Activated T-cell treated with anti-CD3 and anti-CD28 coated beads, Interleukin-2, amount 50 U/mL, for 48 hours (primary cell): Measurements from ENCODE around the gene ASAP2.

Source experiments
- DNase-seq, 2 experiments: peaks; one replicate each; pipeline ENCODE4 v3.0.0-alpha.2; 2020

The ASAP2 gene

DNA sequence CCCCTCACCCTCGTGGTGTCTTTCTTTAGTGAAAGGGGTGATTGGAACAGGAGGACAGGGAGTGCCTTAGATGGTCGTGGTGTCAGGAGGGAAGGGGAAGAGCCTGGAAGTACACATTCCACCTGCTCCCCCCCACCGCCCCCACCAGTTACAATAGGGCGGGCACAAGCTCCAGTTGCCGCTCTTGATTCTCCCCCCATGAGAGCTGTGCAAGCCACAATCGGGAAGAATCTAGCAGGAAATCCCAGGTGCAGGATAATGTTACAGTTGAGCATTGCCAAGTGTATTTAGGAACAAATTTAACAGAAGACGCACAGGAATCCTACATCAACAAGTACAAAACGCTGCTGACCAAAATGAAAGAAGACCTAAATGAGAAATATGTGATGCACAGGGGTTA is 73.6 kb downstream of the ASAP2 start:
- no peak for DNase-seq

GRCh38 chr2:9281145-9281544 is 74.5 kb downstream of the ASAP2 start:
- DNase-seq: no peak

GRCh38 chr2:9282128-9283112 is 75.8 kb downstream of the ASAP2 start:
- no peak for DNase-seq

- DNase-seq: no peak
Measured at GRCh38 chr2:9284521-9285297, 78.1 kb downstream of the ASAP2 start.

GRCh38 chr2:9285385-9285920 is 78.8 kb downstream of the ASAP2 start:
- DNase-seq: no peak

DNA sequence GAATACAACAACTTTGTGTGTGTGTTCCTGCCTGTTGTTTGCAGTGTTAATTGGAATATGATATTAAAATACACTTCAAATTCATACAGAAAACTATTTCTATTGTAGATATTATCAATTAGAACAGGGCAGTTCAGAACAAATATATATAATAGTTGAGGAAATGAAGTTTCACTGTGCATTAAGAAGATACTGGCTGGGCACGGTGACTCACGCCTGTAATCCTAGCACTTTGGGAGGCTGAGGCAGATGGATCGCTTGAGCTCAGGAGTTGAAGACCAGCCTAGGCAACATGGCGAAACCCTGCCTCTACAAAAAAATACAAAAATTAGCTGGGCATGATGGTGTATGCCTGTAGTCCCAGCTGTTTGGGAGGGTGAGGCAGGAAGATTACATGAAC is 79.3 kb downstream of the ASAP2 start:
- DNase-seq: no peak

DNA sequence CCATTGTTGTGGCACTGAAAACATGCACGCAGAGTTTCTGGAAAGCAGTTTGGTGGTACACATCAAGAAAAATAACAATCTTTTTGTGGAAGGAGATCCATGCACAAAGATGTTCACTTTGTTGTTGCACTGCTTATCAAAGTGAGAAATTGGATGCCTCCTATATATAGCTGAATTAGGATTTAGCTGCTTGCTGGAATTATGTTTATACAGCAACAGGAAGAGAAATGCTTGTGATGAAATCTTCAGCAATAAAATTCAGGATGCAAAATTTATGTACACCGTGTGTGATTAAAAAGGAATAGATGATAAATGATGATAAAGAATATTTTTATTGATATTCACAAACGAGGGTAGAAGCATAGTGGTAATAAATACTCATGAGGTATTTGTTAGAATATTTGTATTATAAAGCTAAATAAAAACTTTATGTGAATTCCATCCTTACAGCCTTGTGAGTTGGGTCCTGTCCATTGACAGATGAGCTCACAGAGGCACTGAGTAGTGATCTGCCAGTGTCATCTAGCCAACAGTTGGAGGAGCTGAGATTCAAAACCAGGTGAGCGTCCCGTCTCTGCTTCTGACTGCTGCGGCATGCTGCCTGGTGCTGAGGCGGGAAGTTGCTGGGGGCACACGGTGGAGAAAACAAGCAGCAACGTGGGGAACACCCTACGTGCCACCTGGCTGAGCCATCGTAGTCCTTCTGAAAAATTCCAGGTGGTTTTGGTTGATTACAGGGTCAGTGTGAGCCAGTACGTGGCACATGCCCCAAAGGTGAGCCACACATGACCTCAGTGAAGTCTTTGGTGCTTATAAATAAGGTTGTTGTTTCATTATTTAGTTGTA is 80.2 kb downstream of the ASAP2 start:
- no peak for DNase-seq

DNA sequence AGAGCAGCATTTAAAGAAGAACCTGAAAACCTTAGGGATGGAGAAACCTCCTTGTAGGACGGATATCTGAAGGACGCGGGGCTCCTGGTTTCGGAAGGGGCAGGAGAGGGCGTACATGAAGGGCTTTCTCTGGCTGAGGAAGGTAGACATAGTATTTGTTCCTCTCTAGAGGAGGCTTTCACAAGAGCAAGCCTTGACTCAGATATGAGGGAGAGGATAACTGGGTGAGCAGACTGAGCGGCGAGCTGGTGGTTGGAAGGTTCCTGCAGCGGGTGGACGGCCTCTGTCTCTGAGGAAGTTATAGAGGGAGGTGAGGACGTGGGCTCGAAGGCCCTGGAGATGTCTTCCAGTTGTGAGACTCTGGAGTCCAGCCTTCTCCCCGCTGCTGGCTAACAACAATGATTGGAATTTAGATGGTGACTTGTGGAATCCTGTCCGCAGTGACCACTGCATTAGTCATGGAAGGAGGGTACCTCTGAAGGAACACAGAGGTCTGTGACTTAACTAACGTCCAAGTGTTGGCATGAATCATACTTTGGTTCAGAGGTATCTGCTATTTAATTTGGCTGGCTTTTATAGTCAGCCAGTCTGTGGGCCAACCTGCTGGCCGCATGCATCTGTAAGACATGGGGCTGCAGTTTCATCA is 80.9 kb downstream of the ASAP2 start:
- no peak for DNase-seq

- DNase-seq: no peak
Measured at GRCh38 chr2:9288233-9288632, 81.6 kb downstream of the ASAP2 start.

GRCh38 chr2:9288681-9289338 is 82.2 kb downstream of the ASAP2 start:
- no peak for DNase-seq

DNA sequence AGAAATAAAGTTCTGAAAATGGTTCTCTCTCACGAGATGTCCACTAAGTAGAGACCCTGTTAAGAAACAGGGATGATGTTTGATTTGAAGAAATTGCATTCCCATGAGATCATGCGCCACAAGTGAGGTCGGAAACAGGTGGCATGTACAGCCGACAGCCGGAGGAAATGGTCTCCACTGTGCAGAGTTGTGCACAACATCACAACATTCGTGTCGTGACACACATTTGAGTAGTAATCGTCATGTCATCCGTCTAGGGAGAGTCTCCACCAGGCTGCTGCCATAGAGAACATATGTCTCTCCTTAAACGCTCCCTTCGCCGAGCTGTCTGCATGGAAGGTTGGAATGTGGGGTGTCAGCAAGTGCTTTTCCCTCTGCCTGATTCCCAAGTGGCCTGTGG is 84.7 kb downstream of the ASAP2 start:
- no peak for DNase-seq

GRCh38 chr2:9291866-9292265 is 85.3 kb downstream of the ASAP2 start:
- DNase-seq: no peak

DNA sequence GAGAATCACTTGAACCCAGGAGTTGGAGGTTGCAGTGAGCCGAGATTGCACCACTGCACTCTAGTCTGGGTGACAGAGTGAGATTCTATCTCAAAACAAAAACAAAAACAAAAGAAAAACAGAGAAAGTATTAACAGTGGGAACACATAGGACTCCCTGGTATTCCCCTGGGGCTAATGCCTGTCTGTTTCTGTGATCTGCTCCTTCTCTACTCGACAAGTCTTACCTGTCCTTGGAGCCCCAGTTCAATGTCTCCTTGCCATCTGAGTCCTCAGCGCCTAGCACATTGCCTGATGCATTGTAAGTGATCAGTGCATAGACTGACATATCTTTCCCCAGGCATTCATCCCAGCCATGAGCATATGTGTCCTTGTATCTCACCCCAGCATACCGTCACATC is 85.8 kb downstream of the ASAP2 start:
- DNase-seq: no peak

GRCh38 chr2:9294764-9295163 is 88.2 kb downstream of the ASAP2 start:
- no peak for DNase-seq

- no peak for DNase-seq
Measured at GRCh38 chr2:9296559-9296958, 89.9 kb downstream of the ASAP2 start.

DNA sequence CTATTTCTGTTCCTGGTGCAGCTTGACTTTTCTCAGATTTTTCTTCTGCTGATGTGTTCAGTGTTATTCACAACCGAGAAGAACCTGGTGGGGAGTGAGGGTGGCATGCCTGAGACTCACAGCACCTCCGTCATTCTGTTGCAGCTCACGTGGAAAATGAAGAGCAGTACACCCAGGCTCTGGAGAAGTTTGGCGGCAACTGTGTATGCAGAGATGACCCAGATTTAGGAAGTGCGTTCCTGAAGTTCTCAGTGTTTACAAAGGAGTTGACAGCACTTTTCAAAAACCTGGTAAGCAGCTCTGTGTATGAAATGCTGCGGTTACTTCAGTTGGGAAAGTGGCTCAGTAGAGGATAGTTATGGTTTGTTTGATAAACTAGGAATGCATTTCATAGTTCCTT is 90.5 kb downstream of the ASAP2 start:
- no peak for DNase-seq

DNA sequence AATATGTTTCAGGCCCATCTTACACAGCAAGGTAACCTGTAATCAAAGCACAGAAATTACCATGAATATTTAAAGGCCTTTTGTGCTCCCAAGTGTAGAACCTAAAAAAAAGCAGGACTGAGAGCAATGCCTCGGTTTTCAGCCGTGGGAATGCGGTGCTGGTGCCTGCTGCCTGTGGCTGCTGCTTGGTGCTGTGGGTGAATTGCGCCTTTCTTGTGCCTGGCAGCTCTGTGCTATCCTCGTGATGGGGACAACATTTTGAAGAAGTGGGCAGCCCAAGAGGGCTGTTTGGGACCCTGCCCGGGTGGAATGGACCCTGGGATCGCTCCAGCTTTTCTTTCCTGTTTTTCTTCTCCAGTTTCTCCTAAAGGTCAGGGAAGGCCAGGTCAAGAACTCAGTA is 91.2 kb downstream of the ASAP2 start:
- no peak for DNase-seq

DNA sequence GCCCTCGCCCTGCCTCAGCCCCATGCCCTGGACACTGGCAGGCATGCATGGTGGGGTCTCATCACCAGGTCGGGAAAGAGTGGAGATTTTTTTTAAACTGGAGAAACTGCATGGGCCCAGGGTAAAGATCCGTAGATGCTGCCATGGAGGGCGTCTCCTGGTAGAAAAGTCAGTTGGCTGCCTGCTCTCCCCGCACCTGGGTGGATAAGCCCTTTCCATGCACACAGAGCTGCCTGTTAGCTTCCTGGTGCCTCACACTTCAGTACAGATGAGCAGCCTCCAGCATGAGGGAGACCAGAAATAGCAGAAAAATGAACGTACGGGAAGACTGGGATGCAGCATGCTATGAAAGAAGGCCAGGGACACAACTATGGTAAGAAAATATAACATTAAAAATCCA is 92.0 kb downstream of the ASAP2 start:
- DNase-seq: no peak

- no peak for DNase-seq
Measured at GRCh38 chr2:9299161-9300100, 92.8 kb downstream of the ASAP2 start.

DNA sequence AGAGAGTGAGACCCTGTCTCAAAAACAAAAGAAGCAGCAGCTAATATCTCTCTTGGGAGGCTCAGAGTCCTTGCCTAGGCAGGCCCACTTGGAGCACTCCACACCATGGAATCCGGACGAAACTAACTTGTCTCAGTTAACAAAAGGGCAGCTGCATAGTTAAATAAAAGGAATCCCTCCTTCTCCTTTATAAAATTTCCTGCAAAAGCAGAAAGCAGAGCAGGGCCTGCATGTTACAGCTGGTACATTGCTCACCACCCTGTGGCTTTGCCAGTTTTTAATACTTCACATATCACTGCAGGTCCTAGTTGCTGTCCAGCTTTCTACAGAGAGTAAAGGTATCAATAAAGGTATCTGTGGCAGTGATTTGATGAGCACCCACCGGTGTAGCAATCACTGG is 93.6 kb downstream of the ASAP2 start:
- DNase-seq: no peak
